VCaP (cell line): ENCODE results near the gene ZNF526.

ENCODE experiments used
- H3K27ac ChIP-seq: fragments of 450-650 bp; 2 replicates; pipeline ENCODE4 v1.5.1; 2017
- CTCF ChIP-seq: fragments of 450-650 bp; conservative IDR thresholded peaks from 2 replicates; pipeline ENCODE4 v1.5.1; 2017; ENCODE audit warnings: mild to moderate bottlenecking, moderate library complexity

The ZNF526 gene

GRCh38 chr19:42216653-42217519 is 3.2 kb upstream of the ZNF526 start:
- TF ChIP-seq CTCF = no peak
- peak overlapping the region; percentile 95 for H3K27ac ChIP-seq

DNA sequence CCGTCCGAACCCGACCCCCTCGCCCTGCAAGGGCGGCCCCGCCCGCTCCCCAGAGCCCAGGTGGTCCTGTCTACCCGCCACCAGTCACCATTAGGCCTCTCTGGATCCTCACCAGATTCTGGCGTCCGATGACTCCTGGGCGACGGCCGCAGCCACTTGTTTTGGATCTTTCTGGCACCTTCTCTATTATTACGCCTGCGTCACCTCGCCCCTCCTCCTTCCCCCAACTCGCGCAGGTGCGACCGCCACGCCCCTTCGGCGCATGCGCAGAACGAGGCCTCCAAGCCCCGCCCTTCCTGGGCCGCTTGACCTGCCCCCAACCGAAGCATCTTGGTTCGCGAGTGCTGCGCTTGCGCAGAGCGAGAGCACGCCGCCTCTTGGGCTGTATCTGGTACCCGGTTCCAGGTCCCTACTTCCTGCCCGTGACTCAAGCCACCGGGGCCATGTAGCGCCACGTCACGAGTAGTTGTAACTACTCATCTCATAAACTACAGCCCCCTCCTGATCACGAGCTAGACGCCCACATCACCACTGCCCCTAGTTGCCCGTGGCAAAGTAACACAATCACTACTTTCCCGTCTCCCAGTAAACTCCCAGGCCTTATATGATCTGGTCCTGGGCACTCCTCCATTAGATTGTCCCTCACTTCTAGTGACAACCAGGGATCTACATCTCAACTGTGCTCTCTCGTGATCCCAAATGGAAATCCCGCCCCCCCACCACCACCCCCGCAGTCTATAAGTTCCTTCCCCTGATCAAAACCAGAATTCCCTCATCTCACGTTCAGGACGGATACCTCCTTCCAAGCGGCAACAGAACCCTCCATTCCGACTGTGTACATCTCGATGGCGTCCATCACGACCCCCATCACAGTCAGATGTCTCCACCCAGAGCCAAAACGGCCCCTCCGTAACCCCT is 2.3 kb upstream of the ZNF526 start, which contains the start of gene DEDD2:
DEDD2 (minus strand) TSS at position 158 of the 918 bp plus-strand sequence. CDS start 670 bp downstream, outside the sequence.
- H3K27ac ChIP-seq = peak within 1 kb of the TSS; percentile 95
- TF ChIP-seq CTCF = no peak

DNA sequence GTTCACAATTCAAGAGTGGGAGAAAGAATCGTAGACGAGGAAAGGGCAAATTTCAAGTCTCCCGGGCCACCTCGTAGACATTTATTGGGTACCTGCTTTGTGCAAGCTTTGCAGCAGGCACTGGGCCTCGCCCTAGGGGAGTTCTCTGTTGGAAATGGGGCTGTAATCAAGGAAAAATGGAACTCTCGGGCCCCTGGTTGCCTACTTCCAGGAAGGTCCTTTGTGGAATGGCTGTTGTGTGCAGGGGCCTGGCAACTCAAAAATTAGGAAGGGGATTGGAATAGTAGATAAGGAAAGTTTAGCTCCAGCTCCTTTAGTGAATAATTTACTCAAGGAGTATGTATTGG is 612 bp downstream of the ZNF526 start:
- peak overlapping the region; percentile 95 for H3K27ac ChIP-seq
- no peak for TF ChIP-seq CTCF

DNA sequence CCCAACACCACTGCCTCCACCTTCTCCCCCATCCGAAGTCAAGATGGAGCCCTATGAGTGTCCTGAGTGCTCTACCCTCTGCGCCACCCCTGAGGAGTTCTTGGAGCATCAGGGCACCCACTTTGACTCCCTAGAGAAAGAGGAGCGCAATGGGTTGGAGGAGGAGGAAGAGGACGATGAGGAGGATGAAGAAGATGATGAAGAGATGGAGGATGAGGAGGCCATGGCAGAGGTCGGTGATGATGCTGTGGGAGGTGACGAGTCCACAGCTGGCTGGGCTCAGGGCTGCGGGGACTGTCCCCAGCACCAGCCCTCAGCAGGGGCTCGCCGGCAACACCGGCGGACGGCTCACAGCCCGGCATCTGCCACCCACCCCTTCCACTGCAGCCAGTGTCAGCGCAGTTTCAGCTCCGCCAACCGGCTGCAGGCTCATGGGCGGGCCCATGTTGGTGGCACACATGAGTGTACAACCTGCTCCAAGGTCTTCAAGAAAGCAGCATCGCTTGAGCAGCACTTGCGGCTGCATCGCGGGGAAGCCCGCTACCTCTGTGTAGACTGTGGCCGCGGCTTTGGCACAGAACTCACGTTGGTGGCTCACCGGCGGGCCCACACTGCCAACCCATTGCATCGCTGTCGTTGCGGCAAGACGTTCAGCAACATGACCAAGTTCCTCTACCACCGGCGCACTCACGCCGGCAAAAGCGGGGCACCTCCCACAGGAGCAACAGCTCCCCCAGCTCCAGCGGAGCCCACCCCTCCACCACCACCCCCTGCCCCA is 5.0 kb downstream of the ZNF526 start:
- TF ChIP-seq CTCF = no peak
- H3K27ac ChIP-seq = no peak overlapping the region

DNA sequence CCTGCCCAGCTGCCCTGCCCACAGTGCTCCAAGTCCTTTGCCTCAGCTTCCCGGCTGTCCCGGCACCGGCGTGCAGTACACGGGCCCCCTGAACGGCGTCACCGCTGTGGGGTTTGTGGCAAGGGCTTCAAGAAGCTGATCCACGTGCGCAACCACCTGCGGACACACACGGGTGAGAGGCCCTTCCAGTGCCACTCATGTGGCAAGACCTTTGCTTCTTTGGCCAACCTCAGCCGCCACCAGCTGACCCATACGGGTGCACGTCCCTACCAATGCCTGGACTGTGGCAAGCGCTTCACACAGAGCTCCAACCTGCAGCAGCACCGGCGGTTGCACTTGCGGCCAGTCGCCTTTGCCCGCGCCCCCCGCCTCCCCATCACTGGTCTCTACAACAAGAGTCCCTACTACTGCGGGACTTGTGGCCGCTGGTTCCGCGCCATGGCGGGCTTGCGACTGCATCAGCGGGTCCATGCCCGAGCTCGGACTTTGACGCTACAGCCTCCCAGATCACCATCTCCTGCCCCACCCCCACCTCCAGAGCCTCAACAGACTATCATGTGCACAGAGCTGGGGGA is 5.7 kb downstream of the ZNF526 start:
- H3K27ac ChIP-seq = no peak overlapping the region
- no peak for TF ChIP-seq CTCF

DNA sequence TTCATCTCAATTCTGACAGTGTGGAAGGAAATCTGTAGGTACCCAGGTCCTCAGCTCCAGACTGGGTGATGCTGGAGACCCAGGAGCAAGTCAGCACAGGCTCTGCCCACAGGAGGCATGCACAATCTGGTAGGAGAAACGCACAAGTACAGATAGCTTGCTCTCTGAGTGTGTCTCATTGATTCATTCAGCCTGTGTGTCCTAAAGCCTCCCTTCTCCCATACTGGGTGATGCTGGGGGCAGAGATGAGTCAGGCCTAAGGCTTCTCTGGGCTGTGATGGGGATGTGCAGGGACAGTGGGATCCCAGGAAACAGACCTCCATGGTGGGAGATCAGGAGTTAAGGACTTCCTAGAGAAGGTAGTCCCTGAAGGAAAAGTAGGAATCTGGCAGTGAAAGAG is 6.8 kb downstream of the ZNF526 start:
- no peak for TF ChIP-seq CTCF
- no peak overlapping the region for H3K27ac ChIP-seq
